Measurements from ENCODE around the gene MTNR1B.

Gene MTNR1B

DNA sequence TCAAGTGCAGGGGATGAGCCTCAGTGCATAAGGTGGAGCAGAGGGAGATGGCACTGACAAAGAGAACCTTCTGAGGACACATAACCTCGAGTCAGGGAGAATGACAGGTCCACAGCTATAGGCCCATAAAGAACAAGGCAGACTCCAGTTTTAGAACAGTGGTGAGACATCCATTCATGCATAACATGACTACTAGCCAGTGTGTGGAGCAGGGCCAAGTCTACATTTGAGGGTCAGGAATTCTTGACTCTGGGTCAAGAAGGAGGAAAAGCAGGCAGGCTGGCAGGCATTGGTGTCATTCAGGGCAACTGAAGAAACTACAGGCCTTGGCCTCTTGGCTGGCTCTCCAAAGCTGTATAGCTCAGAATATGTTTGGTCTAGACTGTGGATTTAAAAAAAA, 54.9 kb downstream of the MTNR1B start:
- TF ChIP-seq, protein P1, sequence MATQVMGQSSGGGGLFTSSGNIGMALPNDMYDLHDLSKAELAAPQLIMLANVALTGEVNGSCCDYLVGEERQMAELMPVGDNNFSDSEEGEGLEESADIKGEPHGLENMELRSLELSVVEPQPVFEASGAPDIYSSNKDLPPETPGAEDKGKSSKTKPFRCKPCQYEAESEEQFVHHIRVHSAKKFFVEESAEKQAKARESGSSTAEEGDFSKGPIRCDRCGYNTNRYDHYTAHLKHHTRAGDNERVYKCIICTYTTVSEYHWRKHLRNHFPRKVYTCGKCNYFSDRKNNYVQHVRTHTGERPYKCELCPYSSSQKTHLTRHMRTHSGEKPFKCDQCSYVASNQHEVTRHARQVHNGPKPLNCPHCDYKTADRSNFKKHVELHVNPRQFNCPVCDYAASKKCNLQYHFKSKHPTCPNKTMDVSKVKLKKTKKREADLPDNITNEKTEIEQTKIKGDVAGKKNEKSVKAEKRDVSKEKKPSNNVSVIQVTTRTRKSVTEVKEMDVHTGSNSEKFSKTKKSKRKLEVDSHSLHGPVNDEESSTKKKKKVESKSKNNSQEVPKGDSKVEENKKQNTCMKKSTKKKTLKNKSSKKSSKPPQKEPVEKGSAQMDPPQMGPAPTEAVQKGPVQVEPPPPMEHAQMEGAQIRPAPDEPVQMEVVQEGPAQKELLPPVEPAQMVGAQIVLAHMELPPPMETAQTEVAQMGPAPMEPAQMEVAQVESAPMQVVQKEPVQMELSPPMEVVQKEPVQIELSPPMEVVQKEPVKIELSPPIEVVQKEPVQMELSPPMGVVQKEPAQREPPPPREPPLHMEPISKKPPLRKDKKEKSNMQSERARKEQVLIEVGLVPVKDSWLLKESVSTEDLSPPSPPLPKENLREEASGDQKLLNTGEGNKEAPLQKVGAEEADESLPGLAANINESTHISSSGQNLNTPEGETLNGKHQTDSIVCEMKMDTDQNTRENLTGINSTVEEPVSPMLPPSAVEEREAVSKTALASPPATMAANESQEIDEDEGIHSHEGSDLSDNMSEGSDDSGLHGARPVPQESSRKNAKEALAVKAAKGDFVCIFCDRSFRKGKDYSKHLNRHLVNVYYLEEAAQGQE (IDR thresholded peaks at IDR 0.05; ENCODE audit: insufficient replicate concordance, low read depth) = no peak
- TF ChIP-seq SPI1 (IDR thresholded peaks at IDR 0.05; ENCODE audit: borderline replicate concordance, low read depth) (no peak), GABPA (IDR thresholded peaks at IDR 0.05; ENCODE audit: low read depth) (no peak), POLR2AphosphoS5 (IDR thresholded peaks at IDR 0.05; ENCODE audit: low read depth) (no peak)
- TF ChIP-seq, protein P2, sequence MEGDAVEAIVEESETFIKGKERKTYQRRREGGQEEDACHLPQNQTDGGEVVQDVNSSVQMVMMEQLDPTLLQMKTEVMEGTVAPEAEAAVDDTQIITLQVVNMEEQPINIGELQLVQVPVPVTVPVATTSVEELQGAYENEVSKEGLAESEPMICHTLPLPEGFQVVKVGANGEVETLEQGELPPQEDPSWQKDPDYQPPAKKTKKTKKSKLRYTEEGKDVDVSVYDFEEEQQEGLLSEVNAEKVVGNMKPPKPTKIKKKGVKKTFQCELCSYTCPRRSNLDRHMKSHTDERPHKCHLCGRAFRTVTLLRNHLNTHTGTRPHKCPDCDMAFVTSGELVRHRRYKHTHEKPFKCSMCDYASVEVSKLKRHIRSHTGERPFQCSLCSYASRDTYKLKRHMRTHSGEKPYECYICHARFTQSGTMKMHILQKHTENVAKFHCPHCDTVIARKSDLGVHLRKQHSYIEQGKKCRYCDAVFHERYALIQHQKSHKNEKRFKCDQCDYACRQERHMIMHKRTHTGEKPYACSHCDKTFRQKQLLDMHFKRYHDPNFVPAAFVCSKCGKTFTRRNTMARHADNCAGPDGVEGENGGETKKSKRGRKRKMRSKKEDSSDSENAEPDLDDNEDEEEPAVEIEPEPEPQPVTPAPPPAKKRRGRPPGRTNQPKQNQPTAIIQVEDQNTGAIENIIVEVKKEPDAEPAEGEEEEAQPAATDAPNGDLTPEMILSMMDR (IDR thresholded peaks at IDR 0.05; ENCODE audit: insufficient read depth, low read length) = no peak
- DNase-seq (ENCODE audit: low read depth in 1 of 2, low spot score in 1 of 2) = no peak
- Histone ChIP-seq H3K27me3 (ENCODE audit: insufficient read depth, poor library complexity, severe bottlenecking) (no peaks in the 10 kb centered on the region), H3K4me3 (replicated peaks; ENCODE audit: insufficient read depth, low read length) (no peak overlapping the region), H3K27ac (replicated peaks) (no peak overlapping the region)

DNA sequence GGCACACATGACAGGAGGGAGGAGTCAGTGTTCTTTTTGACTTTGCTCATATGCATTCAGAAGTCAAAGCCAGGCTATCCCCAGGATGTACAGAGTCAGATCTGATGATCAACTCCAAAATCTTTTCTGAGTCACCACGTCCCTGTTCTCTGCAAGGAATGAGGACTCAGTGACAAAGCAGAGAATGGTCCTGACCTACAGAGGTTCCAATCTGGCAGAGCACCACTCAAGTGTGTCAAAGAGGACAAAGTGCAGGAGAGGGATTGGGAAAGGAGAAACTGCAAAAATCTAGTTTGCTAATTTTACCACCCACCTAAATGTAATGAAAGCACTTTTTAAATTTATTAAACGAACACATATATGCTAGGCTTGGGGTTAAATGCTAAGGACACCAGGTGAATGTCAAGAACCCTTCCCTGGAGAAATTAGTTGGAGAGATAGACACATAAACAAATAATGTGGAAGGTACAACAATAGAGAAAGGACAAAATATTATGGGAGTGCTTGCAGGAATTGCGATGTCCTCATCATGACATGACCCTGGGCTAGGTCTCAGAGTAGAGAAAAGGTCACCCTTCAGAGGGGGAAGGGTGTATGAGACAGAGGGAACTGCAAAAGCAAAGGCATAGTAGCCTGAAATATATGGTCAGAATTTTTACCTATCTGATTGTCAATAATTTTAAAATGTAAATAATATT, 56.3 kb downstream of the MTNR1B start:
- H3K27ac ChIP-seq (replicated peaks) = no peak overlapping the region
- H3K27me3 ChIP-seq (ENCODE audit: insufficient read depth, poor library complexity, severe bottlenecking) = peaks cover 2% of the 10 kb centered on the region
- TF ChIP-seq, protein P2 (IDR thresholded peaks at IDR 0.05; ENCODE audit: insufficient read depth, low read length) = no peak
- no peak overlapping the region for H3K4me3 ChIP-seq (replicated peaks; ENCODE audit: insufficient read depth, low read length)
- DNase-seq (ENCODE audit: low read depth in 1 of 2, low spot score in 1 of 2) = no peak

DNA sequence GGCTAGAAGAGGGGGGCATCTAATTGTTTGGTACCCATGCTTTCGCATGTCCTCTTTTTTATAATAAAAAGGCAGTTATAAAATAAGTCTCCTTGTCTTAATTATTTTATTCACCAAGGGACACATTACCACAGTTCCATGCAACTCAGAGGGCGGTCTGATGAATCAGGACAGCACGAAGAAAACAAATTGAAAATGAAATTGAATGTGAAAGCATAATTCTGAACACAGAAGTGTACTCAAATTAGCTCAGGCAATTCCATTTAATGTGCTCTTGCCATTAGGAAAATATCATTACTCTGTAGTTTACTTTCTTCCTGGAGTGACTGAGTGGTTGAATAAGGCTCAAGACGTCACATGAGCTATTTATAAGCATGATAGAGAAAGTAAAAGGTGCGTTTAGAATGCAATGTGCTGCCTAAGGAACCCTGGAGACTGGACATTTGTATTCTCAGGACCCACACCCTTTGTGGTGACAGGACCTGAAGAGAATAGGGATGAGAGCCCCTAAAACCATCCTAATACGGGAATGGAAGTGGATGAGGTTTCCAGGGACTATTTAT, 59.6 kb downstream of the MTNR1B start:
- DNase-seq (ENCODE audit: low read depth in 1 of 2, low spot score in 1 of 2) = no peak
- Histone ChIP-seq H3K27me3 (ENCODE audit: insufficient read depth, poor library complexity, severe bottlenecking) (peaks cover 2% of the 10 kb centered on the region), H3K4me3 (replicated peaks; ENCODE audit: insufficient read depth, low read length) (no peak overlapping the region), H3K27ac (replicated peaks) (no peak overlapping the region)
- no peak for TF ChIP-seq SPI1 (IDR thresholded peaks at IDR 0.05; ENCODE audit: borderline replicate concordance, low read depth)
- TF ChIP-seq, protein P2 (IDR thresholded peaks at IDR 0.05; ENCODE audit: insufficient read depth, low read length) = no peak
- TF ChIP-seq, protein P1 (IDR thresholded peaks at IDR 0.05; ENCODE audit: insufficient replicate concordance, low read depth) = no peak
- TF ChIP-seq GABPA (IDR thresholded peaks at IDR 0.05; ENCODE audit: low read depth) = no peak
- TF ChIP-seq POLR2AphosphoS5 (IDR thresholded peaks at IDR 0.05; ENCODE audit: low read depth) = no peak

DNA sequence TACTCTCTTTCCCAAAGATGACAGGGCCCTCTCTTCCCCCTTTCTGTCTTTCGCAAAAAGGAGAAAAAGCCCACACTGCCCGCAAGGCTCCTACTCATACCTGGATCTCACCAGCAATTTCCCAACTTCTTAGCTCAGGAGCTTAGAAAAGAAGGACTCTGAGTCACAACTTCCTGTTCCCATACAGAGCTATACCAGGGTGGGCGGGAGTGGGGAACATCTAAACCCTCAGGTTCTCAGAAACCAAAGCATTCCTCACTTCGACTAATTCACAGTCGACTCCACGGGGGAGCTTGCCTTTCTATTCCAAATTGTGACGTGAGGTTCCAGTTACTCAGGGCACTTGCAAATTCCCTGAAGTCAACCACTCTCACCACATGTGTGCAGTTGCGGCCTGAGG, 61.9 kb downstream of the MTNR1B start:
- peaks cover 2% of the 10 kb centered on the region for H3K27me3 ChIP-seq (ENCODE audit: insufficient read depth, poor library complexity, severe bottlenecking)
- TF ChIP-seq, protein P1 (IDR thresholded peaks at IDR 0.05; ENCODE audit: insufficient replicate concordance, low read depth) = no peak
- no peak for TF ChIP-seq POLR2AphosphoS5 (IDR thresholded peaks at IDR 0.05; ENCODE audit: low read depth)
- TF ChIP-seq SPI1 (IDR thresholded peaks at IDR 0.05; ENCODE audit: borderline replicate concordance, low read depth) = no peak
- TF ChIP-seq GABPA (IDR thresholded peaks at IDR 0.05; ENCODE audit: low read depth) = no peak
- TF ChIP-seq, protein P2 (IDR thresholded peaks at IDR 0.05; ENCODE audit: insufficient read depth, low read length) = no peak
- DNase-seq (ENCODE audit: low read depth in 1 of 2, low spot score in 1 of 2) = no peak
- no peak overlapping the region for H3K4me3 ChIP-seq (replicated peaks; ENCODE audit: insufficient read depth, low read length)
- H3K27ac ChIP-seq (replicated peaks) = no peak overlapping the region
